ENCODE results near the gene CIPC. TPM values are rescaled to one million over a fixed set of nuclear protein-coding genes. Genes with fewer than 3 reads are reported as not detected.

Gene CIPC
- total and polyA plus RNA-seq, 9 of the 15 experiments (the other 6 are each of a cell fraction or from before 2014, with no cell fraction given) = 5.0 to 16.9 (median 10.7) TPM

DNA sequence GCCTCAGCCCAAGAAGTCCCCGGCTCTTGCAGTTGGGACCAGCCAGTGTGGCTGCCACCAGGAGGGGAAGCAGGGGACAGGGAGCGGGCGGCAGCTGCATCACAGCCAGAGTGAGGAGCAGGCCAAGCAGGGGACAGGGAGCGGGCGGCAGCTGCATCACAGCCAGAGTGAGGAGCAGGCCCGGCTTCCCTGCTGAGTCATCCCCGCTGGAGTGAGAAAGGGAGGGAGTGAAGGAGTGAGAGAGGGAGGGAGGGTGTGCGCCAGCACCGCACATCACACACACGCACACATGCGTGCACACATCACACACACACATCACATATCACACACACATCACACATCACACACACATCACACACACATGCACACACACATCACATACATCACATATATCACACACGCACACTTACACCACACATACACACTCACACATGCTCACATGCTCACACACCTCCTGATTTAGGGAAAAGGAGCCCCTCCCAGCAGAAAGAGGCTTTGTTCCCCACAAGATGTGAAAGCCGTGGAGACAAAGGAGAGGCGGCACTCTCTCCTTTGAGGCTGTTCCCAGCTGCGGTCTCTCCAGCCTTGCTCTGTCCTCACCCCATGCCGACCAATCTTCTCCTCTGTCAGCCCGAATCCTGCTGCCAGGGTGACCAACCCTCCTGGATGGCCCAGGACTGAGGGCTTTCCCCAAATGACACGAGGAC is 60.3 kb downstream of the CIPC start:
- H3K9me3 ChIP-seq (replicated peaks; ENCODE audit: control insufficient read depth, insufficient read depth, low read depth, low read length) = no peaks in the 10 kb centered on the region
- WGBS (ENCODE audit: insufficient coverage, low coverage, missing lambda C conversion rate) = 3% methylated on average over 6 of the region's 18 CpGs
- ChIA-PET POLR2A (interaction anchor here (0.6 kb wide), 1 partner anchor 10 kb away, joined by 5 read pairs; no protein-coding TSS in a partner anchor), CTCF (ENCODE audit: low intra/inter-chr PET ratio) (interaction anchor here (0.7 kb wide), 1 partner anchor 25 kb away, joined by 4 read pairs; no protein-coding TSS in a partner anchor)
- no peaks in the 10 kb centered on the region for H3K79me2 ChIP-seq (ENCODE audit: control insufficient read depth, insufficient read depth, low read length)
- H3K4me2 ChIP-seq (ENCODE audit: insufficient read depth, low read length) = no peak overlapping the region; the same call in 1 of the 2 replicates
- DNase-seq (ENCODE audit: extremely low read depth in 1 of 4, low spot score in 3 of 4) = peak; percentile 34 to 52 (median 44)
- in situ Hi-C loops (cut with MboI) = no loop called here
- intact Hi-C loops (cut with micrococcal nuclease) = no loop called here
- H3K27me3 ChIP-seq (ENCODE audit: control insufficient read depth in 2 of 2, insufficient read depth in 2 of 2, low read length in 2 of 2) = peaks cover 0 to 31% of the 10 kb centered on the region in 2 experiments; a peak in 3 of 5 replicates
- peak; percentile 65 for FAIRE-seq
- no peaks in the 10 kb centered on the region for H4K20me1 ChIP-seq (replicated peaks; ENCODE audit: control insufficient read depth, insufficient read depth, low read length)
- BruUV-seq (replicated peaks) = no TSS peak
- H2AFZ ChIP-seq (ENCODE audit: low read depth, low read length) = no peak overlapping the region
- no peak overlapping the region for H3K9ac ChIP-seq (ENCODE audit: insufficient read depth in 1 of 2, low read depth in 2 of 2, low read length in 2 of 2)
- no peaks in the 10 kb centered on the region for H3K9me1 ChIP-seq (ENCODE audit: control insufficient read depth, insufficient read depth, low read length)
- peaks cover 2 to 8% of the 10 kb centered on the region in 2 experiments; a peak in 3 of 5 replicates for H3K4me1 ChIP-seq (replicated peaks in 1 of 2; ENCODE audit: control insufficient read depth in 2 of 2, insufficient read depth in 2 of 2, low read length in 2 of 2)
- no peak overlapping the region for H3K4me3 ChIP-seq
- no peaks in the 10 kb centered on the region for H3K36me3 ChIP-seq (ENCODE audit: control insufficient read depth, insufficient read depth, low read length)
- peak; percentile 94 for ATAC-seq
- no peak overlapping the region; the same call in 2 of the 3 replicates for H3K27ac ChIP-seq (ENCODE audit: extremely low read depth, low read depth, low read length)
- TF ChIP-seq, protein P1, sequence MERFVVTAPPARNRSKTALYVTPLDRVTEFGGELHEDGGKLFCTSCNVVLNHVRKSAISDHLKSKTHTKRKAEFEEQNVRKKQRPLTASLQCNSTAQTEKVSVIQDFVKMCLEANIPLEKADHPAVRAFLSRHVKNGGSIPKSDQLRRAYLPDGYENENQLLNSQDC (CRISPR knock-in tag; IDR thresholded peaks at IDR 0.05) = no peak
- TF ChIP-seq NFIC (IDR thresholded peaks at IDR 0.05) (0 out of 2 replicates have a peak, but pooled peaks have one; percentile 13), ZNF143 (CRISPR knock-in tag; IDR thresholded peaks at IDR 0.05) (no peak), ZNF316 (IDR thresholded peaks at IDR 0.05) (peak; percentile 78), ZFPM2 (CRISPR knock-in tag; IDR thresholded peaks at IDR 0.05) (no peak), PHF20 (IDR thresholded peaks at IDR 0.05; ENCODE audit: partially characterized antibody) (peak; percentile 34), CTBP1 (IDR thresholded peaks at IDR 0.05; ENCODE audit: borderline replicate concordance) (peak; percentile 50; the same call in 1 of the 2 replicates), ZNF431 (CRISPR knock-in tag; IDR thresholded peaks at IDR 0.05) (no peak), EHMT2 (IDR thresholded peaks at IDR 0.05) (peak; percentile 27; the same call in 1 of the 2 replicates), PTTG1 (tag; IDR thresholded peaks at IDR 0.05; ENCODE audit: low read depth) (no peak), NRF1 (conservative IDR thresholded peaks at IDR 0.05 in 1 of 2, IDR thresholded peaks at IDR 0.05 in 1 of 2) (peak in 1 of 2 experiments; percentile 64; a peak in 2 of 4 replicates)
- TF ChIP-seq, protein P2, sequence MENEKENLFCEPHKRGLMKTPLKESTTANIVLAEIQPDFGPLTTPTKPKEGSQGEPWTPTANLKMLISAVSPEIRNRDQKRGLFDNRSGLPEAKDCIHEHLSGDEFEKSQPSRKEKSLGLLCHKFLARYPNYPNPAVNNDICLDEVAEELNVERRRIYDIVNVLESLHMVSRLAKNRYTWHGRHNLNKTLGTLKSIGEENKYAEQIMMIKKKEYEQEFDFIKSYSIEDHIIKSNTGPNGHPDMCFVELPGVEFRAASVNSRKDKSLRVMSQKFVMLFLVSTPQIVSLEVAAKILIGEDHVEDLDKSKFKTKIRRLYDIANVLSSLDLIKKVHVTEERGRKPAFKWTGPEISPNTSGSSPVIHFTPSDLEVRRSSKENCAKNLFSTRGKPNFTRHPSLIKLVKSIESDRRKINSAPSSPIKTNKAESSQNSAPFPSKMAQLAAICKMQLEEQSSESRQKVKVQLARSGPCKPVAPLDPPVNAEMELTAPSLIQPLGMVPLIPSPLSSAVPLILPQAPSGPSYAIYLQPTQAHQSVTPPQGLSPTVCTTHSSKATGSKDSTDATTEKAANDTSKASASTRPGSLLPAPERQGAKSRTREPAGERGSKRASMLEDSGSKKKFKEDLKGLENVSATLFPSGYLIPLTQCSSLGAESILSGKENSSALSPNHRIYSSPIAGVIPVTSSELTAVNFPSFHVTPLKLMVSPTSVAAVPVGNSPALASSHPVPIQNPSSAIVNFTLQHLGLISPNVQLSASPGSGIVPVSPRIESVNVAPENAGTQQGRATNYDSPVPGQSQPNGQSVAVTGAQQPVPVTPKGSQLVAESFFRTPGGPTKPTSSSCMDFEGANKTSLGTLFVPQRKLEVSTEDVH (IDR thresholded peaks at IDR 0.05; ENCODE audit: low read depth, partially characterized antibody) = no peak
- TF ChIP-seq, protein P3, sequence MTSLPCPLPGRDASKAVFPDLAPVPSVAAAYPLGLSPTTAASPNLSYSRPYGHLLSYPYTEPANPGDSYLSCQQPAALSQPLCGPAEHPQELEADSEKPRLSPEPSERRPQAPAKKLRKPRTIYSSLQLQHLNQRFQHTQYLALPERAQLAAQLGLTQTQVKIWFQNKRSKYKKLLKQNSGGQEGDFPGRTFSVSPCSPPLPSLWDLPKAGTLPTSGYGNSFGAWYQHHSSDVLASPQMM (CRISPR knock-in tag; IDR thresholded peaks at IDR 0.05) = no peak
- TF ChIP-seq, protein P4, sequence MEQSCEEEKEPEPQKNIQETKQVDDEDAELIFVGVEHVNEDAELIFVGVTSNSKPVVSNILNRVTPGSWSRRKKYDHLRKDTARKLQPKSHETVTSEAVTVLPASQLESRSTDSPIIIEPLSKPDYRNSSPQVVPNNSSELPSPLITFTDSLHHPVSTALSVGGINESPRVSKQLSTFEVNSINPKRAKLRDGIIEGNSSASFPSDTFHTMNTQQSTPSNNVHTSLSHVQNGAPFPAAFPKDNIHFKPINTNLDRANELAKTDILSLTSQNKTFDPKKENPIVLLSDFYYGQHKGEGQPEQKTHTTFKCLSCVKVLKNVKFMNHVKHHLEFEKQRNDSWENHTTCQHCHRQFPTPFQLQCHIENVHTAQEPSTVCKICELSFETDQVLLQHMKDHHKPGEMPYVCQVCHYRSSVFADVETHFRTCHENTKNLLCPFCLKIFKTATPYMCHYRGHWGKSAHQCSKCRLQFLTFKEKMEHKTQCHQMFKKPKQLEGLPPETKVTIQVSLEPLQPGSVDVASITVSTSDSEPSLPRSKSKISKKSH (CRISPR knock-in tag; IDR thresholded peaks at IDR 0.05) = no peak
- TF ChIP-seq, protein P5, sequence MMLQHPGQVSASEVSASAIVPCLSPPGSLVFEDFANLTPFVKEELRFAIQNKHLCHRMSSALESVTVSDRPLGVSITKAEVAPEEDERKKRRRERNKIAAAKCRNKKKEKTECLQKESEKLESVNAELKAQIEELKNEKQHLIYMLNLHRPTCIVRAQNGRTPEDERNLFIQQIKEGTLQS (IDR thresholded peaks at IDR 0.05) = peak; percentile 61
- TF ChIP-seq, protein P5 (CRISPR knock-in tag; conservative IDR thresholded peaks at IDR 0.05) = no peak
